ENCODE measurements around the gene IWS1.
"Not testable (repeated sequence)": the region's sequence is repeated elsewhere in the genome, so short reads cannot be mapped to it uniquely, and the experiment has no call there.

Gene IWS1

GRCh38 chr2:127526132-127527000, at the start of gene IWS1:
Gene IWS1 (minus strand): TSS chr2:127526489. CDS start chr2:127526208, 281 bp downstream.
- DNase-seq (ENCODE audit: low read depth) = peak; percentile 89

- no peak for DNase-seq (ENCODE audit: low read depth)
Observed at GRCh38 chr2:127575941-127576432, 49.7 kb upstream of the IWS1 start.

GRCh38 chr2:127575185-127575765, 49.0 kb upstream of the IWS1 start:
- DNase-seq (ENCODE audit: low read depth) = no peak

GRCh38 chr2:127574656-127575055, 48.4 kb upstream of the IWS1 start:
- DNase-seq (ENCODE audit: low read depth) = no peak

- no peak for DNase-seq (ENCODE audit: low read depth)
Observed at GRCh38 chr2:127573771-127574170, 47.5 kb upstream of the IWS1 start.

- DNase-seq (ENCODE audit: low read depth) = no peak
Observed at GRCh38 chr2:127573298-127573697, 47.0 kb upstream of the IWS1 start.

- no peak for DNase-seq (ENCODE audit: low read depth)
Observed at GRCh38 chr2:127572841-127573240, 46.6 kb upstream of the IWS1 start.

GRCh38 chr2:127572352-127572751, 46.1 kb upstream of the IWS1 start:
- DNase-seq (ENCODE audit: low read depth) = not testable (repeated sequence)

GRCh38 chr2:127570282-127571250, 44.3 kb upstream of the IWS1 start:
- no peak for DNase-seq (ENCODE audit: low read depth)

- no peak for DNase-seq (ENCODE audit: low read depth)
Observed at GRCh38 chr2:127569666-127570065, 43.4 kb upstream of the IWS1 start.

- DNase-seq (ENCODE audit: low read depth) = no peak
Observed at GRCh38 chr2:127568128-127568527, 41.8 kb upstream of the IWS1 start.

GRCh38 chr2:127567351-127567854, 41.1 kb upstream of the IWS1 start:
- no peak for DNase-seq (ENCODE audit: low read depth)

- DNase-seq (ENCODE audit: low read depth) = no peak
Observed at GRCh38 chr2:127566576-127566975, 40.3 kb upstream of the IWS1 start.

- no peak for DNase-seq (ENCODE audit: low read depth)
Observed at GRCh38 chr2:127566139-127566417, 39.8 kb upstream of the IWS1 start.

- no peak for DNase-seq (ENCODE audit: low read depth)
Observed at GRCh38 chr2:127565261-127566138, 39.2 kb upstream of the IWS1 start.

- DNase-seq (ENCODE audit: low read depth) = no peak
Observed at GRCh38 chr2:127564429-127565260, 38.4 kb upstream of the IWS1 start.

GRCh38 chr2:127563458-127564428, 37.5 kb upstream of the IWS1 start:
- no peak for DNase-seq (ENCODE audit: low read depth)

- DNase-seq (ENCODE audit: low read depth) = no peak
Observed at GRCh38 chr2:127562936-127563335, 36.6 kb upstream of the IWS1 start.

- no peak for DNase-seq (ENCODE audit: low read depth)
Observed at GRCh38 chr2:127561371-127561770, 35.1 kb upstream of the IWS1 start.
